ENCODE results near the gene ACOT11.

GRCh38 chr1:54615531-54616279 is 67.7 kb downstream of the ACOT11 start:
- TF ChIP-seq CTCF (CRISPR knock-in tag; IDR thresholded peaks at IDR 0.05) (no peak), EED (CRISPR knock-in tag; IDR thresholded peaks at IDR 0.05) (no peak), PRDM15 (CRISPR knock-in tag; IDR thresholded peaks at IDR 0.05) (no peak), HOXA5 (CRISPR knock-in tag; IDR thresholded peaks at IDR 0.05) (no peak), ZUFSP (CRISPR knock-in tag; IDR thresholded peaks at IDR 0.05; ENCODE audit: borderline replicate concordance) (no peak), HOMEZ (CRISPR knock-in tag; IDR thresholded peaks at IDR 0.05; ENCODE audit: low read depth) (no peak), HNF1A (IDR thresholded peaks at IDR 0.05; ENCODE audit: low read depth) (no peak), HNF1A (CRISPR knock-in tag; IDR thresholded peaks at IDR 0.05; ENCODE audit: borderline replicate concordance) (no peak), PRMT3 (CRISPR knock-in tag; IDR thresholded peaks at IDR 0.05; ENCODE audit: borderline replicate concordance, low read depth) (no peak)

Data from HepG2 (cell line).